Panc1 (cell line): Measurements from ENCODE around the gene IL7R. TPM values are rescaled to one million over a fixed set of nuclear protein-coding genes. Genes with fewer than 3 reads are reported as not detected.

Experiments used
- ATAC-seq: fragments of 200-7000 bp; cut with Tn5 transposase; 2 replicates; pipeline ENCODE4 v1.9.1; 2020; ENCODE audit warnings: mild to moderate bottlenecking, moderate library complexity
- BruUV-seq: library from RNA; stranded (reverse); fragments of 400-500 nt; replicated peaks from 2 replicates; lab custom pipeline; 2021; lab: Mats Ljungman, UMichigan
- CTCF ChIA-PET: fragments of 300-600 bp; sonication (Branson Sonifier 250); formaldehyde crosslinking; loops from one replicate; lab custom pipeline; 2022; ENCODE audit warnings: antibody characterized with exemption; lab: Charles Lee
- POLR2A ChIA-PET: fragments of 300-600 bp; sonication (Branson Sonifier 250); formaldehyde crosslinking; loops from one replicate; lab custom pipeline; 2022; ENCODE audit warnings: antibody characterized with exemption; lab: Charles Lee
- DNase-seq: peaks from one replicate; pipeline ENCODE4 v3.0.0-alpha.2; 2010; ENCODE audit warnings: low read depth, low spot score
- H3K27ac ChIP-seq: 2 replicates; pipeline ENCODE4 v1.5.1; 2011; ENCODE audit warnings: mild to moderate bottlenecking, low read length, inconsistent platforms
- H3K27me3 ChIP-seq: fragments of 200-500 bp; sonication (Bioruptor generic); 2 replicates; pipeline ENCODE4 v1.6.0; 2014; ENCODE audit warnings: low read length, inconsistent platforms; ENCODE audit not compliant: control insufficient read depth, insufficient read depth
- H3K36me3 ChIP-seq: fragments of 200-500 bp; sonication (Bioruptor generic); 2 replicates; pipeline ENCODE4 v1.5.1; 2014; ENCODE audit warnings: inconsistent platforms, mild to moderate bottlenecking, low read length, moderate library complexity; ENCODE audit not compliant: control insufficient read depth, insufficient read depth
- H3K4me1 ChIP-seq: 2 replicates; pipeline ENCODE4 v1.5.1; 2011; ENCODE audit warnings: inconsistent platforms, mild to moderate bottlenecking, low read length, moderate library complexity; ENCODE audit not compliant: control insufficient read depth, insufficient read depth
- H3K4me3 ChIP-seq, 2 experiments: 2 replicates each; pipeline ENCODE4 v1.5.1; 2011 to 2012; ENCODE audit warnings: low read depth in 2 of 2, low read length in 2 of 2, mild to moderate bottlenecking in 2 of 2, inconsistent platforms in 1 of 2, moderate library complexity in 1 of 2
- H3K9me3 ChIP-seq: fragments of 200-500 bp; sonication (Bioruptor generic); 2 replicates; pipeline ENCODE4 v1.5.1; 2014; ENCODE audit warnings: low read depth, mild to moderate bottlenecking, inconsistent platforms, low read length, moderate library complexity; ENCODE audit not compliant: control insufficient read depth, insufficient read depth
- POLR2AphosphoS5 ChIP-seq: IDR thresholded peaks from 2 replicates; pipeline ENCODE4 v1.6.1; 2012; ENCODE audit warnings: mild to moderate bottlenecking, low read depth, low read length, moderate library complexity
- SIN3A ChIP-seq: IDR thresholded peaks from 2 replicates; pipeline ENCODE4 v1.6.1; 2012; ENCODE audit warnings: low read depth, mild to moderate bottlenecking, low read length, moderate library complexity, borderline replicate concordance; ENCODE audit not compliant: insufficient read depth
- TCF7L2 ChIP-seq: IDR thresholded peaks from 2 replicates; pipeline ENCODE4 v1.6.1; 2011; ENCODE audit warnings: mild to moderate bottlenecking, low read depth, low read length, inconsistent platforms
- in situ Hi-C: cut with HindIII; loops from 2 replicates; pipeline ENCODE4 v1.10.0; 2016; ENCODE audit warnings: low sequenced_read_pairs, low pct_unique_long_range_greater_than_20kb
- intact Hi-C: fragments of 100-400 bp; cut with micrococcal nuclease; formaldehyde crosslinking; loops from one replicate; pipeline ENCODE4 v1.10.0; 2022; ENCODE audit not compliant: unreplicated experiment
- total RNA-seq: library from RNA; stranded (reverse); gene quantifications from one replicate; pipeline ENCODE4 v1.2.1, GENCODE V29; 2021; ENCODE audit not compliant: unreplicated experiment
- TF ChIP-seq, protein P1 (sequence below), 2 experiments: IDR thresholded peaks; 2 replicates each; pipeline ENCODE4 v1.6.1; 2011 to 2012; ENCODE audit warnings: low read depth in 2 of 2, control low read depth in 1 of 2, low read length in 1 of 2, mild to moderate bottlenecking in 1 of 2, moderate library complexity in 1 of 2; ENCODE audit not compliant: insufficient read depth in 1 of 2
- TF ChIP-seq, protein P2 (sequence below): fragments of 450-650 bp; IDR thresholded peaks from 2 replicates; pipeline ENCODE4 v1.5.1; 2017; ENCODE audit warnings: mild to moderate bottlenecking

IL7R gene
- total RNA-seq, 1 experiment from 2014 or later = 0.90 TPM

DNA sequence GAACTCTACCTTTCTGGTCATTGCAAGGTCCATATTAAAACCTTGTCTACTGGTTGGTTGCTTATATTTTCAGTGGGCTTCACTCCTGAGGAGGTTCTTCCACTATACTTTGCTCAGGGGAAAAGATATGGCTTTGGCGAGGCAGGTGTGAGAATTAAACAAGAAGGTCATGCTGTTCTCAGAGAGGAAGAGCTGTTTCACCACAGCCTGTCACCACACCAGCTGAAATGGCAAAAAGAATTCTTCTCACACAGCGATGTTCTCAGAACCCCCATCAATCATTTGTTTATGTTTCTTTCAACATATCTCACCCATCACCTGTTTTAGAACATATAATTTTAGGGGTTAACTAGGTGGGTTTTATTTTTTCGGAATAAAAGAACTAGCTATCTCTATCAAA is 43.1 kb downstream of the IL7R start:
- Histone ChIP-seq H3K9me3 (no peaks in the 10 kb centered on the region), H3K36me3 (no peaks in the 10 kb centered on the region), H3K4me3 (no peak overlapping the region), H3K4me1 (no peaks in the 10 kb centered on the region), H3K27ac (no peak overlapping the region), H3K27me3 (no peaks in the 10 kb centered on the region)
- in situ Hi-C loops (no loop called here), intact Hi-C loops (no loop called here)
- POLR2A ChIA-PET = no interaction called here
- DNase-seq (no peak), ATAC-seq (no peak)
- no TSS peak for BruUV-seq
- CTCF ChIA-PET = no interaction called here
- TF ChIP-seq SIN3A (no peak), TCF7L2 (no peak)
- TF ChIP-seq, protein P1, sequence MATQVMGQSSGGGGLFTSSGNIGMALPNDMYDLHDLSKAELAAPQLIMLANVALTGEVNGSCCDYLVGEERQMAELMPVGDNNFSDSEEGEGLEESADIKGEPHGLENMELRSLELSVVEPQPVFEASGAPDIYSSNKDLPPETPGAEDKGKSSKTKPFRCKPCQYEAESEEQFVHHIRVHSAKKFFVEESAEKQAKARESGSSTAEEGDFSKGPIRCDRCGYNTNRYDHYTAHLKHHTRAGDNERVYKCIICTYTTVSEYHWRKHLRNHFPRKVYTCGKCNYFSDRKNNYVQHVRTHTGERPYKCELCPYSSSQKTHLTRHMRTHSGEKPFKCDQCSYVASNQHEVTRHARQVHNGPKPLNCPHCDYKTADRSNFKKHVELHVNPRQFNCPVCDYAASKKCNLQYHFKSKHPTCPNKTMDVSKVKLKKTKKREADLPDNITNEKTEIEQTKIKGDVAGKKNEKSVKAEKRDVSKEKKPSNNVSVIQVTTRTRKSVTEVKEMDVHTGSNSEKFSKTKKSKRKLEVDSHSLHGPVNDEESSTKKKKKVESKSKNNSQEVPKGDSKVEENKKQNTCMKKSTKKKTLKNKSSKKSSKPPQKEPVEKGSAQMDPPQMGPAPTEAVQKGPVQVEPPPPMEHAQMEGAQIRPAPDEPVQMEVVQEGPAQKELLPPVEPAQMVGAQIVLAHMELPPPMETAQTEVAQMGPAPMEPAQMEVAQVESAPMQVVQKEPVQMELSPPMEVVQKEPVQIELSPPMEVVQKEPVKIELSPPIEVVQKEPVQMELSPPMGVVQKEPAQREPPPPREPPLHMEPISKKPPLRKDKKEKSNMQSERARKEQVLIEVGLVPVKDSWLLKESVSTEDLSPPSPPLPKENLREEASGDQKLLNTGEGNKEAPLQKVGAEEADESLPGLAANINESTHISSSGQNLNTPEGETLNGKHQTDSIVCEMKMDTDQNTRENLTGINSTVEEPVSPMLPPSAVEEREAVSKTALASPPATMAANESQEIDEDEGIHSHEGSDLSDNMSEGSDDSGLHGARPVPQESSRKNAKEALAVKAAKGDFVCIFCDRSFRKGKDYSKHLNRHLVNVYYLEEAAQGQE (IDR thresholded peaks at IDR 0.05; ENCODE audit: insufficient read depth in 1 of 2, low read depth in 2 of 2, low read length in 1 of 2) = no peak

DNA sequence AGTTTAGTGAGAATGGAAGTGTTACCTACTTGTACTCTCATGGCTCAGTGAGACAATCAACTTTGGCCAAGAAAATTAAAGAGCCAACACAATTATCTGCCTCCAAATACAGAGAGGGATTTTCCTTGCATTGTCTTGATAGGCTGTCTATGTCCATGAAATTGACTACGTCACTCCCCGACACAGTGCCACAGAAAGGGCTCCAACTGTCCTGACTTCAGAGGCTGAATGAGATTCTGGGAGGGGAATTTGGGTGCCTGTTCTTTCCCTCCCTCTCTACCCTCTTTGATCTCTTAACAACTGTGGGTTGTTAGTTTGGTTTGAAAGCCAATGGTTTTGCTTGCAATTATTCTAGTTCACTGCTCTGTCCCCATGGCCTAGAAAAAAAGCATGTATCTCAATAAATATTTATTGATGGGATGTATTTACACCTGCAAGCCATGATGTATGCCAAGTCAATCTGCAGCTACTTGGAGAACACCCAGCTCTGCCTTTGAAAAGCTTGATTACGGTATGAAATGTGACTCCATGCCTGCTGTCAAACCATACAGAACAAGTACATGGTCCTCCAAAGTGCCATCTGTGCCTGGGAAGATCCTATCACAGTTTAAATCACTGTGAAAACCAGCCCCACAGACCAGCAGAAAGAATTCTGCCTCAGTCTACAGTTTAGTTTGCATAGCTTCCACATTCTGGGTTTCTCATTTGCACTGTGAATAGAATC is 44.4 kb downstream of the IL7R start:
- DNase-seq (no peak), ATAC-seq (no peak)
- intact Hi-C loops = no loop called here
- H3K9me3 ChIP-seq = no peaks in the 10 kb centered on the region
- no peak for TF ChIP-seq POLR2AphosphoS5
- TF ChIP-seq SIN3A = no peak
- TF ChIP-seq, protein P1 (IDR thresholded peaks at IDR 0.05; ENCODE audit: insufficient read depth in 1 of 2, low read depth in 2 of 2, low read length in 1 of 2) = no peak
- TF ChIP-seq, protein P2, sequence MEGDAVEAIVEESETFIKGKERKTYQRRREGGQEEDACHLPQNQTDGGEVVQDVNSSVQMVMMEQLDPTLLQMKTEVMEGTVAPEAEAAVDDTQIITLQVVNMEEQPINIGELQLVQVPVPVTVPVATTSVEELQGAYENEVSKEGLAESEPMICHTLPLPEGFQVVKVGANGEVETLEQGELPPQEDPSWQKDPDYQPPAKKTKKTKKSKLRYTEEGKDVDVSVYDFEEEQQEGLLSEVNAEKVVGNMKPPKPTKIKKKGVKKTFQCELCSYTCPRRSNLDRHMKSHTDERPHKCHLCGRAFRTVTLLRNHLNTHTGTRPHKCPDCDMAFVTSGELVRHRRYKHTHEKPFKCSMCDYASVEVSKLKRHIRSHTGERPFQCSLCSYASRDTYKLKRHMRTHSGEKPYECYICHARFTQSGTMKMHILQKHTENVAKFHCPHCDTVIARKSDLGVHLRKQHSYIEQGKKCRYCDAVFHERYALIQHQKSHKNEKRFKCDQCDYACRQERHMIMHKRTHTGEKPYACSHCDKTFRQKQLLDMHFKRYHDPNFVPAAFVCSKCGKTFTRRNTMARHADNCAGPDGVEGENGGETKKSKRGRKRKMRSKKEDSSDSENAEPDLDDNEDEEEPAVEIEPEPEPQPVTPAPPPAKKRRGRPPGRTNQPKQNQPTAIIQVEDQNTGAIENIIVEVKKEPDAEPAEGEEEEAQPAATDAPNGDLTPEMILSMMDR = no peak
- no peak for TF ChIP-seq TCF7L2
- no peaks in the 10 kb centered on the region for H3K27me3 ChIP-seq
- no TSS peak for BruUV-seq
- no peak overlapping the region for H3K4me3 ChIP-seq
- in situ Hi-C loops = no loop called here
- CTCF ChIA-PET = no interaction called here
- no peaks in the 10 kb centered on the region for H3K4me1 ChIP-seq
- POLR2A ChIA-PET = no interaction called here
- H3K36me3 ChIP-seq = no peaks in the 10 kb centered on the region
- H3K27ac ChIP-seq = no peak overlapping the region
